HEK293 (cell line): Measurements from ENCODE around the gene P2RX6.

ENCODE experiments used
- CTCF ChIA-PET: fragments of 350-600 bp; formaldehyde crosslinking; extraction: SDS; loops from one replicate; lab custom pipeline; 2021; ENCODE audit warnings: antibody characterized with exemption; lab: Yijun Ruan, JAX
- POLR2A ChIA-PET: fragments of 300-600 bp; formaldehyde crosslinking; extraction: SDS; loops from one replicate; lab custom pipeline; 2020; ENCODE audit warnings: antibody characterized with exemption, inconsistent platforms; lab: Yijun Ruan, JAX
- H3K27ac ChIP-seq: fragments of 200-500 bp; sonication (Bioruptor generic); 2 replicates; pipeline ENCODE4 v1.5.1; 2014; ENCODE audit warnings: low read depth, low read length, control low read depth, inconsistent platforms; ENCODE audit errors: extremely low read depth
- H3K36me3 ChIP-seq, 2 experiments: fragments of 200-500 bp in 1 of 2; sonication (Bioruptor generic) in 1 of 2; 1 replicate in 1 of 2; 2 replicates in 1 of 2; pipeline ENCODE4 v1.5.1; 2014 to 2017; ENCODE audit warnings: inconsistent platforms in 2 of 2, low read length in 2 of 2; ENCODE audit not compliant: control insufficient read depth in 2 of 2, insufficient read depth in 1 of 2
- H3K4me1 ChIP-seq: fragments of 200-500 bp; sonication (Bioruptor generic); 2 replicates; pipeline ENCODE4 v1.5.1; 2014; ENCODE audit warnings: mild to moderate bottlenecking, low read length, inconsistent platforms; ENCODE audit not compliant: control insufficient read depth, insufficient read depth
- H3K4me3 ChIP-seq: 2 replicates; pipeline ENCODE4 v1.5.1; 2011; ENCODE audit warnings: low read depth, mild to moderate bottlenecking, control low read depth, low read length, moderate library complexity
- H3K9me3 ChIP-seq: fragments of 200-500 bp; sonication (Bioruptor generic); 2 replicates; pipeline ENCODE4 v1.5.1; 2014; ENCODE audit warnings: low read depth, low read length, inconsistent platforms; ENCODE audit not compliant: control insufficient read depth, insufficient read depth
- BCL11A ChIP-seq: fragments of 450-650 bp; formaldehyde crosslinking; IDR thresholded peaks from 2 replicates; pipeline ENCODE4 v1.5.1; 2016; ENCODE audit warnings: low read depth, missing biosample characterization, missing genetic modification characterization
- BCL11B ChIP-seq: fragments of 450-650 bp; formaldehyde crosslinking; IDR thresholded peaks from 2 replicates; pipeline ENCODE4 v1.5.1; 2016; ENCODE audit warnings: low read depth, missing biosample characterization, missing genetic modification characterization
- IKZF3 ChIP-seq: fragments of 450-650 bp; IDR thresholded peaks from 2 replicates; pipeline ENCODE4 v1.5.0; 2018; ENCODE audit warnings: missing biosample characterization, mild to moderate bottlenecking, missing genetic modification characterization, moderate library complexity
- PRDM4 ChIP-seq: fragments of 450-650 bp; formaldehyde crosslinking; IDR thresholded peaks from 2 replicates; pipeline ENCODE4 v1.5.1; 2017; ENCODE audit warnings: missing biosample characterization, missing genetic modification characterization
- TSHZ1 ChIP-seq: fragments of 450-650 bp; formaldehyde crosslinking; IDR thresholded peaks from 2 replicates; pipeline ENCODE4 v1.5.1; 2016; ENCODE audit warnings: missing biosample characterization, missing genetic modification characterization, borderline replicate concordance
- ZBTB44 ChIP-seq: fragments of 450-650 bp; IDR thresholded peaks from 2 replicates; pipeline ENCODE4 v1.5.1; 2018; ENCODE audit warnings: missing biosample characterization, mild to moderate bottlenecking, missing genetic modification characterization
- ZNF248 ChIP-seq: fragments of 450-650 bp; formaldehyde crosslinking; IDR thresholded peaks from 2 replicates; pipeline ENCODE4 v1.5.1; 2017; ENCODE audit warnings: missing biosample characterization, missing genetic modification characterization
- ZNF362 ChIP-seq: fragments of 450-650 bp; formaldehyde crosslinking; IDR thresholded peaks from 2 replicates; pipeline ENCODE4 v1.5.1; 2016; ENCODE audit warnings: missing biosample characterization, missing genetic modification characterization
- ZNF394 ChIP-seq: fragments of 450-650 bp; formaldehyde crosslinking; IDR thresholded peaks from 2 replicates; pipeline ENCODE4 v1.5.1; 2016; ENCODE audit warnings: missing biosample characterization, missing genetic modification characterization, mild to moderate bottlenecking, moderate library complexity, borderline replicate concordance
- ZNF398 ChIP-seq: fragments of 450-650 bp; formaldehyde crosslinking; IDR thresholded peaks from 2 replicates; pipeline ENCODE4 v1.5.1; 2017; ENCODE audit warnings: missing biosample characterization, missing genetic modification characterization
- ZNF501 ChIP-seq: fragments of 450-650 bp; formaldehyde crosslinking; IDR thresholded peaks from 2 replicates; pipeline ENCODE4 v1.5.1; 2016; ENCODE audit warnings: missing biosample characterization, missing genetic modification characterization
- ZNF555 ChIP-seq: fragments of 450-650 bp; formaldehyde crosslinking; conservative IDR thresholded peaks from 2 replicates; pipeline ENCODE4 v1.5.1; 2017; ENCODE audit warnings: missing biosample characterization, mild to moderate bottlenecking, missing genetic modification characterization, inconsistent platforms
- ZNF561 ChIP-seq: fragments of 450-650 bp; IDR thresholded peaks from 2 replicates; pipeline ENCODE4 v1.5.1; 2018; ENCODE audit warnings: missing biosample characterization, missing genetic modification characterization, borderline replicate concordance
- ZNF571 ChIP-seq: fragments of 450-650 bp; formaldehyde crosslinking; IDR thresholded peaks from 2 replicates; pipeline ENCODE4 v1.5.0; 2017; ENCODE audit warnings: missing biosample characterization, missing genetic modification characterization
- ZNF629 ChIP-seq: fragments of 450-650 bp; formaldehyde crosslinking; IDR thresholded peaks from 2 replicates; pipeline ENCODE4 v1.5.1; 2017; ENCODE audit warnings: missing biosample characterization, missing genetic modification characterization
- ZNF645 ChIP-seq: fragments of 450-650 bp; formaldehyde crosslinking; IDR thresholded peaks from 2 replicates; pipeline ENCODE4; 2016; ENCODE audit warnings: missing biosample characterization, missing genetic modification characterization
- ZNF776 ChIP-seq: fragments of 450-650 bp; formaldehyde crosslinking; IDR thresholded peaks from 2 replicates; pipeline ENCODE4 v1.5.0; 2017; ENCODE audit warnings: missing biosample characterization, missing genetic modification characterization, borderline replicate concordance
- ZNF830 ChIP-seq: fragments of 450-650 bp; IDR thresholded peaks from 2 replicates; pipeline ENCODE4 v1.5.0; 2018; ENCODE audit warnings: missing biosample characterization, missing genetic modification characterization, low read depth, mild to moderate bottlenecking, moderate library complexity
- ZSCAN5A ChIP-seq: fragments of 450-650 bp; formaldehyde crosslinking; IDR thresholded peaks from 2 replicates; pipeline ENCODE4 v1.5.1; 2016; ENCODE audit warnings: missing biosample characterization, missing genetic modification characterization

P2RX6 gene

GRCh38 chr22:20973634-20974286 lies 41.2 kb upstream of the P2RX6 start (continued):
- TF ChIP-seq ZBTB44 (tag by site-specific recombination) = no peak
- TF ChIP-seq, all 188 proteins: peak for 0

- Histone ChIP-seq H3K36me3 (no peaks in the 10 kb centered on the region), H3K4me3 (no peak overlapping the region), H3K27ac (no peak overlapping the region), H3K9me3 (no peaks in the 10 kb centered on the region), H3K4me1 (no peaks in the 10 kb centered on the region)
- CTCF ChIA-PET = interaction anchor here (0.6 to 1.2 kb wide), 2 partner anchors 46 to 55 kb away, joined by 3 to 4 read pairs; no protein-coding TSS in a partner anchor
- TF ChIP-seq ZNF501 (tag by site-specific recombination) (no peak), IKZF3 (tag by site-specific recombination) (no peak), ZNF398 (no peak), ZNF629 (tag by site-specific recombination) (no peak), ZNF830 (tag by site-specific recombination) (no peak), ZSCAN5A (tag by site-specific recombination) (no peak), ZNF248 (tag by site-specific recombination) (no peak), TSHZ1 (tag by site-specific recombination) (no peak), ZNF362 (no peak), ZNF555 (tag by site-specific recombination) (no peak), BCL11A (tag by site-specific recombination) (no peak), BCL11B (tag by site-specific recombination) (no peak), ZNF776 (tag by site-specific recombination) (no peak), ZNF571 (tag by site-specific recombination) (no peak), PRDM4 (tag by site-specific recombination) (no peak), ZNF561 (tag by site-specific recombination) (no peak), ZNF394 (tag by site-specific recombination) (no peak), ZNF645 (tag by site-specific recombination) (no peak)
- POLR2A ChIA-PET = interaction anchor here (1.0 to 1.1 kb wide), 2 partner anchors 36 to 53 kb away, joined by 3 read pairs; no protein-coding TSS in a partner anchor
Observed at GRCh38 chr22:20974336-20974955, 40.5 kb upstream of the P2RX6 start.
